HG02588 (cell line): Measurements from ENCODE around the gene ZNF275.
"Not testable (repeated sequence)": the region's sequence is repeated elsewhere in the genome, so short reads cannot be mapped to it uniquely, and the experiment has no call there.

Source experiments
- ATAC-seq: cut with Tn5 transposase; IDR thresholded peaks from one replicate; pipeline ENCODE4 v1.9.1; 2021; ENCODE audit warnings: mild to moderate bottlenecking, moderate library complexity; ENCODE audit not compliant: unreplicated experiment

ZNF275 gene

GRCh38 chrX:153353416-153353815 is 19.5 kb downstream of the ZNF275 start:
- ATAC-seq = no peak

GRCh38 chrX:153357877-153358276 is 23.9 kb downstream of the ZNF275 start:
- no peak for ATAC-seq

GRCh38 chrX:153361781-153362397 is 27.9 kb downstream of the ZNF275 start:
- ATAC-seq = no peak

GRCh38 chrX:153365670-153366069 is 31.7 kb downstream of the ZNF275 start:
- no peak for ATAC-seq

DNA sequence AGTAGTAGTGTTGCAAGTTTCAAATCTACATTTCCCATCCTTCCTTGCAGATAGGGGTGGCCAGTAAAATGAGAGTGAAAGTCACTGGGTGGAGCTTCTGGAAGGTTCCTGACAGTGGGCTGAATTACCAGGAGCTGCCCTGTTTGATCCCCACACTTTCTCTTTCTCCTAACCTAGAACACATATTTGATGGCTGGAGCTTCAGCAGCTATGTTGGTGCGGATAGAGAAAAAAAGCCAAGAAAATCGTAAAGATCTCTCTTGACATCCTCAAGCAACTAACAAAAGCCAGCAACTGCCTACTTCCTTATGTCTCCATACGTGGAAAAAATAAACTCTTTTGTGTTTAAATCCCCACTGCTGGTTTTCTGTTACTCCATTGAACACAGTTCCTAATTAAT is 32.2 kb downstream of the ZNF275 start:
- ATAC-seq = no peak

DNA sequence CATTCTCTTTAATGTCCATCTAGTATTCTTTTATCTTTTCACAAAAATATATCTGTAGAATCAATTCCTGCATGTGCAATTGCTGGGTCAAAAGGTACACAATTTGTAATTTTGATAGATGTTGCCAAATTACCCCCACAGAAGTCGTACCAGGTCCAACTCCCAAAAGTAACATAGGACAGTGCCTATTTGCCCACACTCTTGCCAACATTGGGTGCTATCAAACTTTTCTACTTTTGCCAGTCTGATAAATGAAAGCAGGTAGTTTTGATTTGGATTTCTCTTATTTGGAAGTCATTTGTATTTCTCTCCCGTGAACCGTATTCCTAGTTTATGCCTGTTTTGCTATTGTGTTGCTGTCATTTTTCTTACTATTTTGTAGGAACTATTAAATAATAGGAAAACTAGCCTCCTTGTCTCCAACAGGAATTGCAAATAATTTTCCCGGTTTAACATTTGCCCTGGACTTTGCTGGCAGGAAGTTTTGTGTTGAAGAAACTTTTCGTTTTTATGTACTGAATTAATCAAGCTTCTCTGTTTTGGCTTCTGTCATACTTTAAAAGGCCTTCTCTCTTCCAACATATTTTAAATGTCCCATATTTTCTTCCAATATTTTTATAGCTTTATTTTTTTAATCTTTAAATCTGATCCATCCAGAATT is 33.1 kb downstream of the ZNF275 start:
- no peak for ATAC-seq

DNA sequence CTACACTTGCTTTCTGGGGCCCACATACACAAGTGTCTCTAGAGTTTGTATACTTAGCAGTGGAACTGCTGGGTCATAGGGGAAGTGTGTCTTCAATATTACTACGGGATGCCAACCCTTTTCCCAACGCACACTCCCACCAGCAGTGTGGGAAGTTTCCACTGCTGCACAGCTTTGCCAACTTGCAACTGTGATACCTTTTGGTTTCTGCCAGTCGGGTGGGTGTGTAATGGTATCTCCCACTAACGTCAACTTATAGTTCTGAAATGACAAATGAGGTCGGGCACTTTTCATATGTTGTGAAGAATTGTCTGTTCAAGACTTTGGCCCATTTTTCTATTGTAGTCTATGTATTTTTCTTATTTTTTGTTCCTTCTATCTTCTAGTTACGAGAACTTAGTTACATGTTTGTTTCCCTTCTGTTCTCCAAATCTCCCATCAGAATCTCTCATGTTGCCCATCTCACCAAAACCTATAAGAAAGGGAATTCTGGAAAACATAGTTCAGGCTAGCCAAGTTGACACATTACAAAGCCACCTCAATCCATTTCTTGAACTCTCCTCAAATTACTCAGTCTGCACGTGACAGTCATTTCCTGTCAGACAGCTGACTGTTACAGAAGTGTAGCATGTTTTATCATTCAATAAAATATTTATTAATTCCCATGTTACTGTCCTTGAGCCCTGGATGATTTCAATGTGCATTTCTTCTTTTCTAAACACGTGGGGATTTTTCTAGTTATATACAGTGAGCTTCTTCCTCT is 36.5 kb downstream of the ZNF275 start:
- no peak for ATAC-seq

- ATAC-seq = no peak
These were observed 37.3 kb downstream of the ZNF275 start for GRCh38 chrX:153371256-153371655.

DNA sequence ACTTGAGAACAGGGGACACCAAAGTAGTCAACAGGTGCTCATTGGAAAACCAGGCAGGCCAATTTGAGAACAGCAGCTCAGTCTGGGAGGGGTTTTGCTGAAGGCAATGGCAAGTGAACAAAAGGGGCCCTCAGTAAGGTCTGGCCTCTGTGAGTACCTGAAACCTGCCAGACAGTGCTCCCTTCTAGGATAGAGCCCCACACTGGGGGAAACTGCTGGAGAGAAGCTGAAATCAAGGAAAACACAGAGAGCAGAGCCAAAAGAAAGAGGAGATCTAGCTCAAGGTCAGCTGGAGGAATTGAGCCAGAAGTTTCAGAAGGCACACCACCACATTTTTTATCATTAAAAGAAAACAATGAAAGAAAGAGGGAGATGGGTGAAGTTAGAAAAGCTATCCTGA is 39.0 kb downstream of the ZNF275 start:
- ATAC-seq = no peak

- ATAC-seq = no peak
These were observed 40.5 kb downstream of the ZNF275 start for GRCh38 chrX:153374426-153374825.

- no peak for ATAC-seq
These were observed 41.6 kb downstream of the ZNF275 start for GRCh38 chrX:153375571-153375970.

DNA sequence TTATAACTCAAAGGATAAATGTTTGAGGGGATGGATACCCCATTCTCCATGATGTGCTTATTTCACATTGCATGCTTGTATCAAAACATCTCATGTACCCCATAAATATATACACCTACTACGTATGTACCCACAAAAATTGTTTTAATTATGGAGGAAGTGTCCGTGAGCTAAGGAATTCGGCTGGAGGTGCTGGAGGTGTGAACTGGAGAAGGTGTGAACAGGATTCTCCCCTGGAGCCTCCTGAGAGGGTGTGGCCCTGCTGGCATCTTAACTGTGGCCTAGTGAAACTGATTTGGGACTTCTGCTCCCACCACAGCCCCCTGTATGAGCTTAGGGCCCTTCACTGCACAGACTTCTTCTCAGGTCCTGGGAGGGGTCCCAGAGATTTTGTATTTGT is 43.8 kb downstream of the ZNF275 start:
- no peak for ATAC-seq

DNA sequence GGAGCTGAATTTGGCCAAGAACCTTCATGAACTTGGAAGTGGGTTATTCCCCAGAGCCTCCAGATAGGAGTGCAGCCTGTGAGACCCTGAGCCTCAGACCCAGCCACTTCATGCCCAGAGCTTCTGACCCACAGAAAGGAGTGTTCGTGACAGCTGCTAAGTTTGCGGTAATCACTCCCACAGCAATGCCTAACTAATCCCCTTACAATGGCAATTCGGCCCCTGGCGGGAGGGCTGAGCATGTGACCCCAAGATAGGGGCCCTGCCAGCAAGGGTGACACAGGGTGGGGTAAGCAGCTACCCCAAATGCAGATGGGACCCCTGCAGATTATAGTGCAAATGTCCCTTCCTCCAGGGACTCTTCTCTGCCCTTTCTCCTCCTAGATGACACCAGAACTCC is 44.7 kb downstream of the ZNF275 start:
- no peak for ATAC-seq

DNA sequence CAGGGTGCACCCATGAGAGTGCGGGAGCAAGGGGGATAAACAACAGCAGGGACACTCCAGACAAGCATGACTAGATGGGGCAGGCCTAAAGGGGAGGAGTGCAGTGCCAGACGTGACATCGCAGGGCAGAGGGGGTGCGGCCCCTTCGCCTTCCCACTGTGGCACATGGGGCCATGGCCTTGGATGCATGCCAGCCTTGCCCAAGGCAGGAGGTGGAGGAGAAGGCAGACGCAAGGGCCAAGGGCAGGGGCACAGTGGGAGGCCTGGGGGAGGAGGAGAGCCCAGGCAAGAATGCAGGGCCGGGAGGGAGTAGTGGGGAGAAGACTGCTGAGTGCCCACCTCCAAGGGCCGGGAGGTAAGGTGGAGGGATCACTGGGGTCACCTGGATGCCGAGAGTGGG is 45.6 kb downstream of the ZNF275 start:
- no peak for ATAC-seq

GRCh38 chrX:153379971-153380581 is 46.1 kb downstream of the ZNF275 start:
- ATAC-seq = no peak

- ATAC-seq = no peak
These were observed 46.7 kb downstream of the ZNF275 start for GRCh38 chrX:153380691-153381090.

GRCh38 chrX:153381684-153382532 is 48.0 kb downstream of the ZNF275 start:
- ATAC-seq = no peak

- ATAC-seq = no peak
These were observed 48.9 kb downstream of the ZNF275 start for GRCh38 chrX:153382563-153383482.

GRCh38 chrX:153384390-153384789 is 50.4 kb downstream of the ZNF275 start:
- ATAC-seq = no peak

DNA sequence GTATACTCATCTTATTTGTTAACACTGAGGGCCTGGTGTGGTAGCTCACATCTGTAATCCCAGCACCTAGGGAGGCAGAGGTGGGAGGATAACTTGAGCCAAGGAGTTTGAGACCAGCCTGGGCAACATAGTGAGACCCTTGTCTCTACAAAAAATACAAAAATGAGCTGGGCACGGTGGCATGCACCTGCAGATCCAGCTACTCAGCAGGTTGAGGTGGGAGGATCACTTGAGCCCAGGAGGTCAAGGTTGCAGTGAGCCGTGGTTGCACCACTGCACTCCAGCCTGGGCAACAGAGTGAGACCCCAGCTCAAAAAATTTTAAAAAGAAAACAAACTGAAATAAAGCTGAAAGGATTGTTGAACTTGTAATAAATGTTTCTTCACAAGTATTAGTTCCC is 51.0 kb downstream of the ZNF275 start:
- ATAC-seq = not testable (repeated sequence)
